LoVo (cell line): ENCODE measurements around the gene UBE2QL1.
"Not testable (repeated sequence)": the region's sequence is repeated elsewhere in the genome, so short reads cannot be mapped to it uniquely, and the experiment has no call there.

Source experiments
- DNase-seq: peaks from one replicate; pipeline ENCODE4 v3.0.0-alpha.2; 2016; ENCODE audit warnings: low spot score

The UBE2QL1 gene

GRCh38 chr5:6497262-6497661 lies 48.6 kb downstream of the UBE2QL1 start:
- DNase-seq, result no peak

GRCh38 chr5:6498968-6499367 lies 50.3 kb downstream of the UBE2QL1 start:
- no peak for DNase-seq

GRCh38 chr5:6501701-6502100 lies 53.0 kb downstream of the UBE2QL1 start:
- DNase-seq, result no peak

- DNase-seq, result no peak
These were observed 53.8 kb downstream of the UBE2QL1 start for GRCh38 chr5:6502421-6502820.

GRCh38 chr5:6503342-6503741 lies 54.7 kb downstream of the UBE2QL1 start:
- no peak for DNase-seq

GRCh38 chr5:6504677-6505415 lies 56.2 kb downstream of the UBE2QL1 start:
- peak; percentile 5 for DNase-seq

GRCh38 chr5:6505416-6505755 lies 56.7 kb downstream of the UBE2QL1 start:
- no peak for DNase-seq

GRCh38 chr5:6505783-6506557 lies 57.3 kb downstream of the UBE2QL1 start:
- no peak for DNase-seq

- no peak for DNase-seq
These were observed 58.0 kb downstream of the UBE2QL1 start for GRCh38 chr5:6506611-6507010.

GRCh38 chr5:6508931-6509330 lies 60.3 kb downstream of the UBE2QL1 start:
- no peak for DNase-seq

GRCh38 chr5:6510132-6510531 lies 61.5 kb downstream of the UBE2QL1 start:
- DNase-seq, result no peak

- no peak for DNase-seq
These were observed 62.3 kb downstream of the UBE2QL1 start for GRCh38 chr5:6510973-6511372.

- DNase-seq, result not testable (repeated sequence)
These were observed 67.2 kb downstream of the UBE2QL1 start for GRCh38 chr5:6515812-6516211.

GRCh38 chr5:6516823-6517222 lies 68.2 kb downstream of the UBE2QL1 start:
- DNase-seq, result no peak

- no peak for DNase-seq
These were observed 68.9 kb downstream of the UBE2QL1 start for GRCh38 chr5:6517510-6517909.

GRCh38 chr5:6518298-6519057 lies 69.8 kb downstream of the UBE2QL1 start:
- DNase-seq, result no peak

GRCh38 chr5:6520201-6520600 lies 71.5 kb downstream of the UBE2QL1 start:
- no peak for DNase-seq

GRCh38 chr5:6522331-6522730 lies 73.7 kb downstream of the UBE2QL1 start:
- DNase-seq, result no peak

- no peak for DNase-seq
These were observed 74.3 kb downstream of the UBE2QL1 start for GRCh38 chr5:6522923-6523322.

GRCh38 chr5:6525422-6525821 lies 76.8 kb downstream of the UBE2QL1 start:
- DNase-seq, result no peak

GRCh38 chr5:6525910-6526309 lies 77.3 kb downstream of the UBE2QL1 start:
- peak; percentile 36 for DNase-seq

GRCh38 chr5:6527749-6528455 lies 79.2 kb downstream of the UBE2QL1 start:
- no peak for DNase-seq
